Liver (tissue), 2 donors: ENCODE results near the gene LYSMD1.

Experiments used
- YY1 ChIP-seq: IDR thresholded peaks from 2 replicates; pipeline ENCODE4 v1.6.1; 2016; ENCODE audit warnings: antibody characterized with exemption, mild to moderate bottlenecking
- TF ChIP-seq, protein P1 (sequence below): fragments of 150-350 bp; IDR thresholded peaks from 2 replicates; pipeline ENCODE4 v1.5.1; 2017; ENCODE audit warnings: improper control_type of control experiment, low read depth, low read length; ENCODE audit not compliant: missing input control
- donor health status: healthy.

DNA sequence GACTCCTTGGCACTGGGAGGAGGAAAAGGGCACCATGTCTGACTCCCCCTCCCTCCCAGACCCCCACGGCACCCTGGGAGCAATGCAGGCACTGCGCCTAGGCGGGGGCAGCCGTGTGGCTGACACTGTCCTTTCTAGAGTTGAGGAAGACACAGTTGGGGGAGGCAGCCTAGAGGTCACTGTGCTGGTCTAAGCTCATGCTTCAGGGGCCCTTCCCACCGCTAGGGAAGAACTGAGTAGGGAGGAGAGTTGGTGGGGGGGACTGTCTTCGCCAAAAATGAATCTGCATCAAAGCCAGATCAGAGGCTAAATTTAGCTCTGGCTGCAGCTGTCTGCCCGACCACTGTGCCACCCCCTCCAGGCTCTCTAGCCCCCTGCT, 22.7 kb downstream of the LYSMD1 start:
- no peak for TF ChIP-seq YY1
- TF ChIP-seq, protein P1, sequence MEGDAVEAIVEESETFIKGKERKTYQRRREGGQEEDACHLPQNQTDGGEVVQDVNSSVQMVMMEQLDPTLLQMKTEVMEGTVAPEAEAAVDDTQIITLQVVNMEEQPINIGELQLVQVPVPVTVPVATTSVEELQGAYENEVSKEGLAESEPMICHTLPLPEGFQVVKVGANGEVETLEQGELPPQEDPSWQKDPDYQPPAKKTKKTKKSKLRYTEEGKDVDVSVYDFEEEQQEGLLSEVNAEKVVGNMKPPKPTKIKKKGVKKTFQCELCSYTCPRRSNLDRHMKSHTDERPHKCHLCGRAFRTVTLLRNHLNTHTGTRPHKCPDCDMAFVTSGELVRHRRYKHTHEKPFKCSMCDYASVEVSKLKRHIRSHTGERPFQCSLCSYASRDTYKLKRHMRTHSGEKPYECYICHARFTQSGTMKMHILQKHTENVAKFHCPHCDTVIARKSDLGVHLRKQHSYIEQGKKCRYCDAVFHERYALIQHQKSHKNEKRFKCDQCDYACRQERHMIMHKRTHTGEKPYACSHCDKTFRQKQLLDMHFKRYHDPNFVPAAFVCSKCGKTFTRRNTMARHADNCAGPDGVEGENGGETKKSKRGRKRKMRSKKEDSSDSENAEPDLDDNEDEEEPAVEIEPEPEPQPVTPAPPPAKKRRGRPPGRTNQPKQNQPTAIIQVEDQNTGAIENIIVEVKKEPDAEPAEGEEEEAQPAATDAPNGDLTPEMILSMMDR, result no peak
